Measurements from ENCODE around the gene RHEB.

- no peak for TF ChIP-seq REST (IDR thresholded peaks at IDR 0.05; ENCODE audit: low read depth)
- TF ChIP-seq EP300 (IDR thresholded peaks at IDR 0.05; ENCODE audit: borderline replicate concordance): no peak
- TF ChIP-seq TCF12 (IDR thresholded peaks at IDR 0.05; ENCODE audit: low read depth): no peak
- TF ChIP-seq RAD21 (IDR thresholded peaks at IDR 0.05; ENCODE audit: low read depth): no peak
- no peak for TF ChIP-seq MAX (IDR thresholded peaks at IDR 0.05)
- TF ChIP-seq CREB1 (IDR thresholded peaks at IDR 0.05; ENCODE audit: low read depth): no peak
- TF ChIP-seq CEBPB (IDR thresholded peaks at IDR 0.05): no peak
- TF ChIP-seq TAF1 (IDR thresholded peaks at IDR 0.05; ENCODE audit: low read depth): no peak
- no peak for TF ChIP-seq YY1 (IDR thresholded peaks at IDR 0.05; ENCODE audit: low read depth)
- no peak for TF ChIP-seq ZBTB7A (IDR thresholded peaks at IDR 0.05; ENCODE audit: low read depth)
- TF ChIP-seq TEAD4 (IDR thresholded peaks at IDR 0.05): no peak
- no peak for TF ChIP-seq NFIC (IDR thresholded peaks at IDR 0.05)
- TF ChIP-seq USF1 (IDR thresholded peaks at IDR 0.05): no peak
Measured at GRCh38 chr7:151507806-151508205, 11.9 kb downstream of the RHEB start.
